H1 (cell line): ENCODE results near the gene MMEL1.
"Not testable (repeated sequence)": the region's sequence is repeated elsewhere in the genome, so short reads cannot be mapped to it uniquely, and the experiment has no call there.

Experiments used
- CHD2 ChIP-seq: IDR thresholded peaks from 2 replicates; pipeline ENCODE4 v1.6.1; 2012; ENCODE audit warnings: low read length, improper control_type of control experiment
- CREB1 ChIP-seq: IDR thresholded peaks from 2 replicates; pipeline ENCODE4 v1.6.1; 2012; ENCODE audit warnings: inconsistent platforms
- CTBP2 ChIP-seq: IDR thresholded peaks from 2 replicates; pipeline ENCODE4 v1.7.0; 2011; ENCODE audit warnings: borderline replicate concordance, mild to moderate bottlenecking, moderate library complexity, mixed read lengths, low read length; ENCODE audit not compliant: insufficient read depth, insufficient read length
- EGR1 ChIP-seq: IDR thresholded peaks from 2 replicates; pipeline ENCODE4 v1.6.1; 2011; ENCODE audit warnings: low read depth, low read length, borderline replicate concordance
- POLR2A ChIP-seq, 2 experiments: IDR thresholded peaks; 1 replicate in 1 of 2; 2 replicates in 1 of 2; pipeline ENCODE4 v1.6.1; 2011; ENCODE audit warnings: low read depth in 2 of 2, low read length in 2 of 2, mild to moderate bottlenecking in 2 of 2; ENCODE audit errors: control extremely low read depth in 1 of 2
- SIX5 ChIP-seq: IDR thresholded peaks from 2 replicates; pipeline ENCODE4 v1.6.1; 2011; ENCODE audit warnings: mild to moderate bottlenecking, low read depth, low read length
- SP1 ChIP-seq: IDR thresholded peaks from 2 replicates; pipeline ENCODE4 v1.6.1; 2011; ENCODE audit warnings: low read depth, low read length
- SRF ChIP-seq: IDR thresholded peaks from 2 replicates; pipeline ENCODE4 v1.6.1; 2011; ENCODE audit warnings: mild to moderate bottlenecking, low read depth, low read length, moderate library complexity
- TCF12 ChIP-seq: IDR thresholded peaks from 2 replicates; pipeline ENCODE4 v1.6.1; 2011; ENCODE audit warnings: low read depth, mild to moderate bottlenecking, low read length
- ZNF274 ChIP-seq: IDR thresholded peaks from 2 replicates; pipeline ENCODE4 v1.7.0; 2012; ENCODE audit warnings: low read length, borderline replicate concordance; ENCODE audit errors: extremely low read depth
- TF ChIP-seq, protein P1 (sequence below): IDR thresholded peaks from 2 replicates; pipeline ENCODE4 v1.6.1; 2012; ENCODE audit warnings: inconsistent platforms
- TF ChIP-seq, protein P2 (sequence below), 3 experiments: IDR thresholded peaks; 1 replicate in 2 of 3; 2 replicates in 1 of 3; pipeline versions ENCODE4 v1.5.1 to v1.6.1; 2011; ENCODE audit warnings: low read length in 3 of 3, mild to moderate bottlenecking in 3 of 3, inconsistent platforms in 2 of 3, low read depth in 1 of 3, moderate library complexity in 1 of 3; ENCODE audit not compliant: insufficient read depth in 1 of 3; ENCODE audit errors: control extremely low read depth in 1 of 3
- TF ChIP-seq, protein P3 (sequence below): IDR thresholded peaks from 2 replicates; pipeline ENCODE4 v1.6.1; 2011; ENCODE audit warnings: low read length, improper control_type of control experiment

- TF ChIP-seq, protein P1, sequence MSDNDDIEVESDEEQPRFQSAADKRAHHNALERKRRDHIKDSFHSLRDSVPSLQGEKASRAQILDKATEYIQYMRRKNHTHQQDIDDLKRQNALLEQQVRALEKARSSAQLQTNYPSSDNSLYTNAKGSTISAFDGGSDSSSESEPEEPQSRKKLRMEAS: not testable (repeated sequence)
- TF ChIP-seq ZNF274; TCF12; SIX5; CREB1; CHD2; SRF; POLR2A (IDR thresholded peaks at IDR 0.05; ENCODE audit: control extremely low read depth in 1 of 2, low read depth in 2 of 2, low read length in 2 of 2); CTBP2; EGR1; SP1: not testable (repeated sequence)
- TF ChIP-seq, protein P2, sequence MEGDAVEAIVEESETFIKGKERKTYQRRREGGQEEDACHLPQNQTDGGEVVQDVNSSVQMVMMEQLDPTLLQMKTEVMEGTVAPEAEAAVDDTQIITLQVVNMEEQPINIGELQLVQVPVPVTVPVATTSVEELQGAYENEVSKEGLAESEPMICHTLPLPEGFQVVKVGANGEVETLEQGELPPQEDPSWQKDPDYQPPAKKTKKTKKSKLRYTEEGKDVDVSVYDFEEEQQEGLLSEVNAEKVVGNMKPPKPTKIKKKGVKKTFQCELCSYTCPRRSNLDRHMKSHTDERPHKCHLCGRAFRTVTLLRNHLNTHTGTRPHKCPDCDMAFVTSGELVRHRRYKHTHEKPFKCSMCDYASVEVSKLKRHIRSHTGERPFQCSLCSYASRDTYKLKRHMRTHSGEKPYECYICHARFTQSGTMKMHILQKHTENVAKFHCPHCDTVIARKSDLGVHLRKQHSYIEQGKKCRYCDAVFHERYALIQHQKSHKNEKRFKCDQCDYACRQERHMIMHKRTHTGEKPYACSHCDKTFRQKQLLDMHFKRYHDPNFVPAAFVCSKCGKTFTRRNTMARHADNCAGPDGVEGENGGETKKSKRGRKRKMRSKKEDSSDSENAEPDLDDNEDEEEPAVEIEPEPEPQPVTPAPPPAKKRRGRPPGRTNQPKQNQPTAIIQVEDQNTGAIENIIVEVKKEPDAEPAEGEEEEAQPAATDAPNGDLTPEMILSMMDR (IDR thresholded peaks at IDR 0.05; ENCODE audit: control extremely low read depth in 1 of 3, insufficient read depth in 1 of 3, low read depth in 1 of 3, low read length in 3 of 3): not testable (repeated sequence)
- TF ChIP-seq, protein P3, sequence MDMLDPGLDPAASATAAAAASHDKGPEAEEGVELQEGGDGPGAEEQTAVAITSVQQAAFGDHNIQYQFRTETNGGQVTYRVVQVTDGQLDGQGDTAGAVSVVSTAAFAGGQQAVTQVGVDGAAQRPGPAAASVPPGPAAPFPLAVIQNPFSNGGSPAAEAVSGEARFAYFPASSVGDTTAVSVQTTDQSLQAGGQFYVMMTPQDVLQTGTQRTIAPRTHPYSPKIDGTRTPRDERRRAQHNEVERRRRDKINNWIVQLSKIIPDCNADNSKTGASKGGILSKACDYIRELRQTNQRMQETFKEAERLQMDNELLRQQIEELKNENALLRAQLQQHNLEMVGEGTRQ: not testable (repeated sequence)
These were observed 7.1 kb downstream of the MMEL1 start for GRCh38 chr1:2625748-2626147.
